ENCODE results near the gene IP6K3.

- TF ChIP-seq CTCF (IDR thresholded peaks at IDR 0.05): no peak
- no peak for TF ChIP-seq EP300 (IDR thresholded peaks at IDR 0.05)
- TF ChIP-seq POLR2A (IDR thresholded peaks at IDR 0.05): no peak
- TF ChIP-seq POLR2AphosphoS5 (IDR thresholded peaks at IDR 0.05): no peak
Observed at GRCh38 chr6:33774774-33775173, 28.1 kb upstream of the IP6K3 start.
